ENCODE measurements around the gene SGK1.

SGK1 gene

GRCh38 chr6:134174672-134175531 is 143.0 kb downstream of the SGK1 start:
- no peaks in the 10 kb centered on the region for H3K27me3 ChIP-seq (ENCODE audit: control insufficient read depth in 1 of 2, insufficient read depth in 2 of 2, low read length in 2 of 2)
- peak overlapping the region; percentile 92 for H3K27ac ChIP-seq (ENCODE audit: low read depth, low read length)
- peak overlapping the region; percentile 79 to 94 for H3K4me3 ChIP-seq (ENCODE audit: low read depth in 1 of 2, low read length in 2 of 2)
- peaks cover 36 to 42% of the 10 kb centered on the region in 2 donors for H3K36me3 ChIP-seq (ENCODE audit: control insufficient read depth in 1 of 2, insufficient read depth in 2 of 2, low read length in 2 of 2)
- peaks cover 0 to 2% of the 10 kb centered on the region in 2 donors for H3K9me3 ChIP-seq (ENCODE audit: control insufficient read depth in 1 of 2, low read length in 2 of 2)
- peaks cover 24 to 27% of the 10 kb centered on the region in 2 donors for H3K4me1 ChIP-seq (ENCODE audit: control insufficient read depth in 1 of 2, insufficient read depth in 2 of 2, low read length in 2 of 2)
- peak overlapping the region; percentile 87 to 93 for H3K9ac ChIP-seq (ENCODE audit: low read depth in 1 of 2, low read length in 2 of 2)

GRCh38 chr6:134173936-134174671 is 143.8 kb downstream of the SGK1 start:
- H3K4me1 ChIP-seq (ENCODE audit: control insufficient read depth in 1 of 2, insufficient read depth in 2 of 2, low read length in 2 of 2), result peaks cover 24 to 29% of the 10 kb centered on the region in 2 donors
- peaks cover 44 to 49% of the 10 kb centered on the region in 2 donors for H3K36me3 ChIP-seq (ENCODE audit: control insufficient read depth in 1 of 2, insufficient read depth in 2 of 2, low read length in 2 of 2)
- peaks cover 0 to 2% of the 10 kb centered on the region in 2 donors for H3K9me3 ChIP-seq (ENCODE audit: control insufficient read depth in 1 of 2, low read length in 2 of 2)
- H3K27me3 ChIP-seq (ENCODE audit: control insufficient read depth in 1 of 2, insufficient read depth in 2 of 2, low read length in 2 of 2), result no peaks in the 10 kb centered on the region
- H3K27ac ChIP-seq (ENCODE audit: low read depth, low read length), result peak overlapping the region; percentile 79
- peak overlapping the region; percentile 79 to 94 for H3K4me3 ChIP-seq (ENCODE audit: low read depth in 1 of 2, low read length in 2 of 2)
- H3K9ac ChIP-seq (ENCODE audit: low read depth in 1 of 2, low read length in 2 of 2), result peak overlapping the region; percentile 87 to 93

- no peak overlapping the region for H3K27ac ChIP-seq (ENCODE audit: low read depth, low read length)
Observed at GRCh38 chr6:134173366-134173725, 144.6 kb downstream of the SGK1 start.

DNA sequence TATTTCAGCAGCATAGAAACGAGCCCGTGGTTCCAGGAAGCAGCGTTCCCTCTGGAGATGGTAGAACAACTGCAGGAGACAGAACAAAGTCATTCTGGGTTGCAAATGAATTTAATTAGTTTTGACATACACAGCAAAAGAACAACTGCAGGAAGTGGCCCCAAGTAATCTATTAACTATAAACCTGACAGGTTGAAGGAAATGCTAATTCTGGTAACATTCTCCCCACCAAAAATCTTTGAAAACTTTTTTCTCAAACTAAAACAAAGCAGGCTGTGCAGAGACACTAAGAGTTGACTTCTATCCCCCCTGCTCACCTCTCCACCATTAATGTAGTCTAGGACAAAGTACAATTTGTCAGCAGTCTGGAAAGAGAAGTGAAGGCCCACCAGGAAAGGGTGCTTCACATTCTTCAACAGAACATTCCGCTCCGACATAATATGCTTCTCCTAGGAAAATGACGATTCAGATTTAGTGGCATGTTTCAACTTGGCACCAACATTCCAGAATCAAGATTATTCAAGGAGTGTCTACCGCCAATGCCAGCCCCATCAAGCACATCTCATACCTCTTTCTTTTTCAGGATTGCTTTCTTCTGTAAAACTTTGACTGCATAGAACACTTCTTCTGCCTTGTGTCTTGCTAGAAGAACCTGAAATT is 145.1 kb downstream of the SGK1 start:
- Histone ChIP-seq H3K4me3 (ENCODE audit: low read depth in 1 of 2, low read length in 2 of 2) (peak overlapping the region; percentile 79 to 94), H3K27ac (ENCODE audit: low read depth, low read length) (peak overlapping the region; percentile 6), H3K9ac (ENCODE audit: low read depth in 1 of 2, low read length in 2 of 2) (peak overlapping the region; percentile 21 to 87), H3K4me1 (ENCODE audit: control insufficient read depth in 1 of 2, insufficient read depth in 2 of 2, low read length in 2 of 2) (peaks cover 24 to 29% of the 10 kb centered on the region in 2 donors), H3K27me3 (ENCODE audit: control insufficient read depth in 1 of 2, insufficient read depth in 2 of 2, low read length in 2 of 2) (no peaks in the 10 kb centered on the region), H3K9me3 (ENCODE audit: control insufficient read depth in 1 of 2, low read length in 2 of 2) (peaks cover 0 to 2% of the 10 kb centered on the region in 2 donors), H3K36me3 (ENCODE audit: control insufficient read depth in 1 of 2, insufficient read depth in 2 of 2, low read length in 2 of 2) (peaks cover 49 to 57% of the 10 kb centered on the region in 2 donors)

More at GRCh38 chr6:134173366-134173725, 144.6 kb downstream of the SGK1 start:
- Histone ChIP-seq H3K9ac (ENCODE audit: low read depth in 1 of 2, low read length in 2 of 2) (peak overlapping the region; percentile 21 to 87), H3K36me3 (ENCODE audit: control insufficient read depth in 1 of 2, insufficient read depth in 2 of 2, low read length in 2 of 2) (peaks cover 49 to 52% of the 10 kb centered on the region in 2 donors), H3K9me3 (ENCODE audit: control insufficient read depth in 1 of 2, low read length in 2 of 2) (peaks cover 0 to 2% of the 10 kb centered on the region in 2 donors), H3K4me1 (ENCODE audit: control insufficient read depth in 1 of 2, insufficient read depth in 2 of 2, low read length in 2 of 2) (peaks cover 24 to 29% of the 10 kb centered on the region in 2 donors), H3K27me3 (ENCODE audit: control insufficient read depth in 1 of 2, insufficient read depth in 2 of 2, low read length in 2 of 2) (no peaks in the 10 kb centered on the region), H3K4me3 (ENCODE audit: low read depth in 1 of 2, low read length in 2 of 2) (peak overlapping the region; percentile 79 to 94)

DNA sequence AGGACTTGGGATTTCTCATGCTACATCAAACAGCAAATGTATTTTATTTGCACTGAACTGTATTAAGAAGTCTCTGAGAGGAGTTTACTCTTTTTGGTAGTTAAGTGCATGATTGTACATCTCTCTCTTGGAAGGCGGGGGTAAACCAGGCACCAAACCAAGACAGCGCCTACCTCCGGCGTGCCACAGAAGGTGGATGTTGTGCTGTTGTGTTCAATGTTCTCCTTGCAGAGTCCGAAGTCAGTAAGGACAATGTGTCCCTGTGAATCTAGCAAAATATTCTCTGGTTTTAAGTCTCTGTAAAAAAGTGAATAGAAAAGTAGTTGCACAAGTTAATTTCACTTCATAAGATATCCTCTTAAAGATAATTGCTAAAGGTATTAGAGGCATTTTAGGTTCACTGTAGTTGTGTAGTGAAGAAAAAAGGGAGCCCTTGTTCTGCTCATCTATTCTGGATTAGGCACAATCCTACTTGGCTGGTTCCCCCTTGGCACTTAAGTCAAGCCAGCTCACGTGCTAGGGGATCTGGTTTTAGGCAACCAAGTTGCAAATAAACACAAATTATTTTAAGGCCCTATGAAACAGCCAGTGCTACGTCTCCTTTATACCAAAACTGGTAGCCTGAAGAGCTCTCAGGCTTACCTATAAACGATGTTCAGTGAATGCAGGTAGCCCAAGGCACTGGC is 145.7 kb downstream of the SGK1 start:
- no peaks in the 10 kb centered on the region for H3K27me3 ChIP-seq (ENCODE audit: control insufficient read depth in 1 of 2, insufficient read depth in 2 of 2, low read length in 2 of 2)
- peaks cover 49 to 60% of the 10 kb centered on the region in 2 donors for H3K36me3 ChIP-seq (ENCODE audit: control insufficient read depth in 1 of 2, insufficient read depth in 2 of 2, low read length in 2 of 2)
- peak overlapping the region; percentile 79 to 94 for H3K4me3 ChIP-seq (ENCODE audit: low read depth in 1 of 2, low read length in 2 of 2)
- peaks cover 0 to 2% of the 10 kb centered on the region in 2 donors for H3K9me3 ChIP-seq (ENCODE audit: control insufficient read depth in 1 of 2, low read length in 2 of 2)
- H3K9ac ChIP-seq (ENCODE audit: low read depth in 1 of 2, low read length in 2 of 2), result peak overlapping the region in 1 of 2 donors; percentile 87
- H3K4me1 ChIP-seq (ENCODE audit: control insufficient read depth in 1 of 2, insufficient read depth in 2 of 2, low read length in 2 of 2), result peaks cover 20 to 29% of the 10 kb centered on the region in 2 donors
- H3K27ac ChIP-seq (ENCODE audit: low read depth, low read length), result peak overlapping the region; percentile 6

DNA sequence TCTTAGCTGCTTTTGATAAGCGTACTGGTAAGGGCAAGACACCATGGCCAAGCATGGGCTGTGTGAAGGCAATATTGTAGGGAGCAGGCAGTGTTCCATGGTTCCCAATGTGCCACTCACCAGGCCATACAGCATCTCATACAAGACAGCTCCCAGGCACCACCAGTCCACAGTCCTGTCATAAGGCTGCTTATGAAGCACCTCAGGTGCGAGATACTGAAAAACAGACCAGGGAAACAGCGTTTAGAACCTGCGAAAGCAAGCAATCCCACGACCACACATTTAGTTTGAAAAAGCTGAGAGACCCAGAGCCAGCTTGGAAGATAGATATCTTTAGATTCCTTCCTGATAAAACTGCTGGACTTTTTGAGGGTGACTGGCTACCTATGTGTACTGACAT is 146.4 kb downstream of the SGK1 start:
- Histone ChIP-seq H3K36me3 (ENCODE audit: control insufficient read depth in 1 of 2, insufficient read depth in 2 of 2, low read length in 2 of 2) (peaks cover 49 to 60% of the 10 kb centered on the region in 2 donors), H3K4me3 (ENCODE audit: low read depth in 1 of 2, low read length in 2 of 2) (peak overlapping the region; percentile 79 to 94), H3K4me1 (ENCODE audit: control insufficient read depth in 1 of 2, insufficient read depth in 2 of 2, low read length in 2 of 2) (peaks cover 20 to 29% of the 10 kb centered on the region in 2 donors), H3K27ac (ENCODE audit: low read depth, low read length) (peak overlapping the region; percentile 43), H3K27me3 (ENCODE audit: control insufficient read depth in 1 of 2, insufficient read depth in 2 of 2, low read length in 2 of 2) (no peaks in the 10 kb centered on the region), H3K9me3 (ENCODE audit: control insufficient read depth in 1 of 2, low read length in 2 of 2) (peaks cover 0 to 2% of the 10 kb centered on the region in 2 donors), H3K9ac (ENCODE audit: low read depth in 1 of 2, low read length in 2 of 2) (peak overlapping the region in 1 of 2 donors; percentile 87)

- H3K36me3 ChIP-seq (ENCODE audit: control insufficient read depth in 1 of 2, insufficient read depth in 2 of 2, low read length in 2 of 2), result peaks cover 49 to 60% of the 10 kb centered on the region in 2 donors
- peaks cover 0 to 2% of the 10 kb centered on the region in 2 donors for H3K9me3 ChIP-seq (ENCODE audit: control insufficient read depth in 1 of 2, low read length in 2 of 2)
- H3K27me3 ChIP-seq (ENCODE audit: control insufficient read depth in 1 of 2, insufficient read depth in 2 of 2, low read length in 2 of 2), result no peaks in the 10 kb centered on the region
- H3K4me1 ChIP-seq (ENCODE audit: control insufficient read depth in 1 of 2, insufficient read depth in 2 of 2, low read length in 2 of 2), result peaks cover 20 to 29% of the 10 kb centered on the region in 2 donors
- H3K27ac ChIP-seq (ENCODE audit: low read depth, low read length), result peak overlapping the region; percentile 43
- H3K4me3 ChIP-seq (ENCODE audit: low read depth in 1 of 2, low read length in 2 of 2), result peak overlapping the region in 1 of 2 donors; percentile 79
- peak overlapping the region; percentile 9 to 87 for H3K9ac ChIP-seq (ENCODE audit: low read depth in 1 of 2, low read length in 2 of 2)
Observed at GRCh38 chr6:134170844-134171243, 147.1 kb downstream of the SGK1 start.

- H3K27ac ChIP-seq (ENCODE audit: low read depth, low read length), result no peak overlapping the region
- peak overlapping the region; percentile 24 to 79 for H3K4me3 ChIP-seq (ENCODE audit: low read depth in 1 of 2, low read length in 2 of 2)
- H3K9ac ChIP-seq (ENCODE audit: low read depth in 1 of 2, low read length in 2 of 2), result peak overlapping the region; percentile 28 to 87
- H3K36me3 ChIP-seq (ENCODE audit: control insufficient read depth in 1 of 2, insufficient read depth in 2 of 2, low read length in 2 of 2), result peaks cover 49 to 60% of the 10 kb centered on the region in 2 donors
- peaks cover 20 to 29% of the 10 kb centered on the region in 2 donors for H3K4me1 ChIP-seq (ENCODE audit: control insufficient read depth in 1 of 2, insufficient read depth in 2 of 2, low read length in 2 of 2)
- no peaks in the 10 kb centered on the region for H3K27me3 ChIP-seq (ENCODE audit: control insufficient read depth in 1 of 2, insufficient read depth in 2 of 2, low read length in 2 of 2)
- peaks cover 0 to 2% of the 10 kb centered on the region in 2 donors for H3K9me3 ChIP-seq (ENCODE audit: control insufficient read depth in 1 of 2, low read length in 2 of 2)
Observed at GRCh38 chr6:134169871-134170486, 147.9 kb downstream of the SGK1 start.

GRCh38 chr6:134168590-134169208 is 149.2 kb downstream of the SGK1 start:
- Histone ChIP-seq H3K27me3 (ENCODE audit: control insufficient read depth in 1 of 2, insufficient read depth in 2 of 2, low read length in 2 of 2) (no peaks in the 10 kb centered on the region), H3K36me3 (ENCODE audit: control insufficient read depth in 1 of 2, insufficient read depth in 2 of 2, low read length in 2 of 2) (peaks cover 44 to 56% of the 10 kb centered on the region in 2 donors), H3K4me1 (ENCODE audit: control insufficient read depth in 1 of 2, insufficient read depth in 2 of 2, low read length in 2 of 2) (peaks cover 20 to 29% of the 10 kb centered on the region in 2 donors), H3K4me3 (ENCODE audit: low read depth in 1 of 2, low read length in 2 of 2) (no peak overlapping the region), H3K27ac (ENCODE audit: low read depth, low read length) (no peak overlapping the region), H3K9me3 (ENCODE audit: control insufficient read depth in 1 of 2, low read length in 2 of 2) (no peaks in the 10 kb centered on the region), H3K9ac (ENCODE audit: low read depth in 1 of 2, low read length in 2 of 2) (no peak overlapping the region)
